Body of pancreas (tissue), 4 donors: Measurements from ENCODE around the gene ANAPC5. TPM values are rescaled to one million over a fixed set of nuclear protein-coding genes. Genes with fewer than 3 reads are reported as not detected.

Experiments used
- ATAC-seq: fragments of 150-250 bp; one replicate; pipeline ENCODE4 v1.9.1; 2016
- DNase-seq, 4 donors: peaks; one replicate each; pipeline ENCODE4 v3.0.0-alpha.2; 2019
- H3K27ac ChIP-seq, 4 donors: fragments of 200-600 bp; sonication (generic); 1 replicate in 3 of 4; 2 replicates in 1 of 4; pipeline versions ENCODE4 v1.5.1 to v1.6.1; 2016 to 2019; ENCODE audit warnings: mild to moderate bottlenecking in 1 of 4, mixed read lengths in 1 of 4, moderate library complexity in 1 of 4
- H3K27me3 ChIP-seq, 2 donors: fragments of 200-600 bp; sonication (generic); one replicate each; pipeline ENCODE4 v1.6.0; 2016; ENCODE audit warnings: mild to moderate bottlenecking in 1 of 2
- H3K36me3 ChIP-seq, 2 donors: fragments of 200-600 bp; sonication (generic); replicated peaks in 1 of 2; 2 replicates each; pipeline ENCODE4 v1.5.1; 2016; ENCODE audit warnings: low read depth in 2 of 2; ENCODE audit not compliant: insufficient read depth in 1 of 2
- H3K4me1 ChIP-seq: fragments of 200-600 bp; sonication (generic); one replicate; pipeline ENCODE4 v1.6.0; 2016
- H3K4me3 ChIP-seq, 2 donors: fragments of 200-600 bp; sonication (generic); 1 replicate in 1 of 2; 2 replicates in 1 of 2; pipeline ENCODE4 v1.5.1; 2016 to 2019
- H3K9me3 ChIP-seq, 3 donors: fragments of 200-600 bp; sonication (generic); 1 replicate in 2 of 3; 2 replicates in 1 of 3; pipeline ENCODE4 v1.5.1; 2016
- CTCF ChIP-seq, 7 experiments: fragments of 450-650 bp in 4 of 7; fragments of 200-600 bp in 3 of 7; sonication (generic) in 3 of 7; IDR thresholded peaks; one replicate each; pipeline ENCODE4 v1.5.1; 2016 to 2019; ENCODE audit warnings: antibody characterized with exemption in 7 of 7
- POLR2A ChIP-seq, 3 donors: fragments of 450-650 bp; IDR thresholded peaks; one replicate each; pipeline ENCODE4 v1.6.1; 2016; ENCODE audit warnings: antibody characterized with exemption in 3 of 3, mild to moderate bottlenecking in 2 of 3
- WGBS, 2 donors: methylation state at CpG; one replicate each; pipeline ENCODE4 v1.1.5; 2017; 5-methylcytosine and 5-hydroxymethylcytosine counted together
- intact Hi-C: fragments of 100-400 bp; cut with DNase I; formaldehyde crosslinking; loops from one replicate; pipeline ENCODE4 v1.15.1; 2023
- total RNA-seq, 2 donors: library from RNA; depleted of rRNA; stranded (reverse); fragments of >200 nt; gene quantifications; one replicate each; pipeline ENCODE4 v1.1.0, GENCODE V29; 2016

Gene ANAPC5
- total RNA-seq, 2 donors from 2014 or later, result 111 to 135 TPM

- DNase-seq (no peak), ATAC-seq (no peak)
- peaks cover 22% of the 10 kb centered on the region for H3K4me1 ChIP-seq
- H3K36me3 ChIP-seq, result no peaks in the 10 kb centered on the region
- TF ChIP-seq CTCF (IDR thresholded peaks at IDR 0.05) (no peak), POLR2A (IDR thresholded peaks at IDR 0.05) (no peak)
- H3K27me3 ChIP-seq, result no peaks in the 10 kb centered on the region
- intact Hi-C loops, result no loop called here
- H3K4me3 ChIP-seq, result no peak overlapping the region
- WGBS, 2 donors, result 83 to 93% methylated on average over 8 to 10 of the region's 10 CpGs
- H3K9me3 ChIP-seq, result no peaks in the 10 kb centered on the region
- H3K27ac ChIP-seq, result no peak overlapping the region
These were observed 57.9 kb downstream of the ANAPC5 start for GRCh38 chr12:121294151-121294889.

GRCh38 chr12:121293603-121294002 lies 58.6 kb downstream of the ANAPC5 start:
- WGBS, 2 donors, result 78 to 94% methylated on average over 3 to 4 of the region's 4 CpGs
- ATAC-seq, result no peak
- intact Hi-C loops, result no loop called here
- no peak overlapping the region for H3K27ac ChIP-seq
- peaks cover 22% of the 10 kb centered on the region for H3K4me1 ChIP-seq
- no peak for DNase-seq
- H3K27me3 ChIP-seq, result no peaks in the 10 kb centered on the region
- no peaks in the 10 kb centered on the region for H3K36me3 ChIP-seq
- TF ChIP-seq CTCF (IDR thresholded peaks at IDR 0.05) (no peak), POLR2A (IDR thresholded peaks at IDR 0.05) (no peak)
- H3K9me3 ChIP-seq, result no peaks in the 10 kb centered on the region
- H3K4me3 ChIP-seq, result no peak overlapping the region

GRCh38 chr12:121290410-121290809 lies 61.8 kb downstream of the ANAPC5 start:
- no peak for TF ChIP-seq POLR2A (IDR thresholded peaks at IDR 0.05)
- no peak for TF ChIP-seq CTCF (IDR thresholded peaks at IDR 0.05)
- DNase-seq (no peak), ATAC-seq (no peak)
- H3K4me3 ChIP-seq, result no peak overlapping the region
- no peaks in the 10 kb centered on the region for H3K27me3 ChIP-seq
- no peaks in the 10 kb centered on the region for H3K36me3 ChIP-seq
- no peak overlapping the region for H3K27ac ChIP-seq
- WGBS, 2 donors, result 90 to 97% methylated on average over 5 of the region's 5 CpGs
- intact Hi-C loops, result no loop called here
- peaks cover 11% of the 10 kb centered on the region for H3K4me1 ChIP-seq
- H3K9me3 ChIP-seq, result no peaks in the 10 kb centered on the region

- DNase-seq (no peak), ATAC-seq (no peak)
- H3K27me3 ChIP-seq, result no peaks in the 10 kb centered on the region
- no peaks in the 10 kb centered on the region for H3K36me3 ChIP-seq
- peaks cover 11% of the 10 kb centered on the region for H3K4me1 ChIP-seq
- H3K4me3 ChIP-seq, result no peak overlapping the region
- no peak for TF ChIP-seq POLR2A (IDR thresholded peaks at IDR 0.05)
- no peak for TF ChIP-seq CTCF (IDR thresholded peaks at IDR 0.05)
- H3K9me3 ChIP-seq, result no peaks in the 10 kb centered on the region
- WGBS, 2 donors, result 91 to 97% methylated on average over 7 of the region's 7 CpGs
- intact Hi-C loops, result no loop called here
- H3K27ac ChIP-seq, result no peak overlapping the region
These were observed 62.2 kb downstream of the ANAPC5 start for GRCh38 chr12:121289962-121290361.

GRCh38 chr12:121288986-121289385 lies 63.2 kb downstream of the ANAPC5 start:
- Histone ChIP-seq H3K4me3 (no peak overlapping the region), H3K9me3 (no peaks in the 10 kb centered on the region), H3K27ac (no peak overlapping the region), H3K27me3 (no peaks in the 10 kb centered on the region), H3K36me3 (no peaks in the 10 kb centered on the region), H3K4me1 (peaks cover 14% of the 10 kb centered on the region)
- DNase-seq (no peak), ATAC-seq (no peak)
- WGBS, 2 donors, result 68 to 70% methylated on average over 9 of the region's 9 CpGs
- intact Hi-C loops, result no loop called here
- TF ChIP-seq POLR2A (IDR thresholded peaks at IDR 0.05) (no peak), CTCF (IDR thresholded peaks at IDR 0.05) (no peak)
